GM12878 (cell line): ENCODE data around the gene ITGB8.

ENCODE experiments used
- CTCF ChIP-seq, 3 experiments: IDR thresholded peaks in 2 of 3; conservative IDR thresholded peaks in 1 of 3; 2 replicates each; pipeline ENCODE4 v1.5.1; 2011; ENCODE audit warnings: low read depth in 3 of 3, low read length in 3 of 3, mild to moderate bottlenecking in 3 of 3, control low read depth in 2 of 3, moderate library complexity in 2 of 3, inconsistent platforms in 1 of 3, mixed read lengths in 1 of 3; ENCODE audit not compliant: control insufficient read depth in 2 of 3, insufficient read depth in 1 of 3; ENCODE audit errors: extremely low read depth in 1 of 3
- E2F4 ChIP-seq: IDR thresholded peaks from 2 replicates; pipeline ENCODE4 v1.6.1; 2012; ENCODE audit warnings: low read depth, low read length, improper control_type of control experiment
- EP300 ChIP-seq, 2 experiments: fragments of 150-350 bp in 1 of 2; IDR thresholded peaks; 2 replicates each; pipeline ENCODE4 v1.6.1; 2011 to 2012; ENCODE audit warnings: low read depth in 2 of 2, low read length in 2 of 2, borderline replicate concordance in 1 of 2, improper control_type of control experiment in 1 of 2, inconsistent platforms in 1 of 2; ENCODE audit not compliant: control insufficient read depth in 1 of 2
- EZH2 ChIP-seq: IDR thresholded peaks from 2 replicates; pipeline ENCODE4 v1.6.1; 2012; ENCODE audit warnings: low read depth, mild to moderate bottlenecking, control low read depth, inconsistent platforms, low read length, borderline replicate concordance; ENCODE audit not compliant: control insufficient read depth
- HCFC1 ChIP-seq: fragments of 150-350 bp; IDR thresholded peaks from 2 replicates; pipeline ENCODE4 v1.6.1; 2014; ENCODE audit warnings: low read length
- NR2F1 ChIP-seq: fragments of 450-650 bp; conservative IDR thresholded peaks from 2 replicates; pipeline ENCODE4 v1.6.1; 2017; ENCODE audit warnings: mild to moderate bottlenecking
- PBX3 ChIP-seq: IDR thresholded peaks from 2 replicates; pipeline ENCODE4 v1.6.1; 2011; ENCODE audit warnings: mild to moderate bottlenecking, low read depth, low read length, moderate library complexity; ENCODE audit not compliant: insufficient replicate concordance
- POLR2AphosphoS2 ChIP-seq: IDR thresholded peaks from 2 replicates; pipeline ENCODE4 v1.6.1; 2011; ENCODE audit warnings: low read depth, mild to moderate bottlenecking, low read length, improper control_type of control experiment, moderate library complexity
- SIN3A ChIP-seq: IDR thresholded peaks from 2 replicates; pipeline ENCODE4 v1.6.1; 2012; ENCODE audit warnings: low read depth, low read length, improper control_type of control experiment
- ZNF384 ChIP-seq: IDR thresholded peaks from 2 replicates; pipeline ENCODE4 v1.6.1; 2012; ENCODE audit warnings: low read depth, mild to moderate bottlenecking, low read length, improper control_type of control experiment, borderline replicate concordance
- ZSCAN29 ChIP-seq: fragments of 450-650 bp; IDR thresholded peaks from 2 replicates; pipeline ENCODE4 v1.6.1; 2017; ENCODE audit warnings: mild to moderate bottlenecking, moderate library complexity

- TF ChIP-seq EP300 (IDR thresholded peaks at IDR 0.05; ENCODE audit: borderline replicate concordance in 1 of 2, control insufficient read depth in 1 of 2, low read depth in 2 of 2, low read length in 2 of 2) (0 out of 4 replicates have a peak, but pooled peaks of 1 of the 2 experiments have one; percentile 16), SIN3A (no peak), NR2F1 (peak; percentile 37), CTCF (IDR thresholded peaks at IDR 0.05 in 2 of 3, conservative IDR thresholded peaks at IDR 0.05 in 1 of 3; ENCODE audit: control insufficient read depth in 2 of 3, extremely low read depth in 1 of 3, insufficient read depth in 1 of 3, low read depth in 3 of 3, low read length in 3 of 3) (no peak), HCFC1 (no peak), EZH2 (no peak), E2F4 (no peak), ZSCAN29 (no peak), ZNF384 (no peak), PBX3 (no peak), POLR2AphosphoS2 (no peak)
Measured at GRCh38 chr7:20301311-20301939, 29.3 kb upstream of the ITGB8 start.
